H7 (cell line): ENCODE measurements around the gene NPW. TPM values are rescaled to one million over a fixed set of nuclear protein-coding genes. Genes with fewer than 3 reads are reported as not detected.
A peak's percentile ranks its signal among the peaks of the same experiment; 100 is the strongest.

Source experiments
- DNase-seq: peaks from one replicate; pipeline ENCODE4 v3.0.0; 2012
- H3K27me3 ChIP-seq: 2 replicates; pipeline ENCODE4 v1.6.0; 2011; ENCODE audit warnings: mild to moderate bottlenecking, low read length; ENCODE audit not compliant: control insufficient read depth, insufficient read depth
- H3K36me3 ChIP-seq: replicated peaks from 2 replicates; pipeline ENCODE4 v1.5.1; 2011; ENCODE audit warnings: low read length; ENCODE audit not compliant: control insufficient read depth, insufficient read depth
- H3K4me3 ChIP-seq: 2 replicates; pipeline ENCODE4 v1.5.1; 2011; ENCODE audit warnings: low read depth, mild to moderate bottlenecking, control low read depth, low read length, moderate library complexity; ENCODE audit not compliant: insufficient read depth
- total RNA-seq: library from RNA; depleted of rRNA; stranded (reverse); fragments of >200 nt; shearing (Covaris generic); gene quantifications from 2 replicates; pipeline ENCODE4 v1.2.3, GENCODE V29; 2014

Gene NPW
- total RNA-seq, 1 experiment from 2014 or later: 2.0 TPM

DNA sequence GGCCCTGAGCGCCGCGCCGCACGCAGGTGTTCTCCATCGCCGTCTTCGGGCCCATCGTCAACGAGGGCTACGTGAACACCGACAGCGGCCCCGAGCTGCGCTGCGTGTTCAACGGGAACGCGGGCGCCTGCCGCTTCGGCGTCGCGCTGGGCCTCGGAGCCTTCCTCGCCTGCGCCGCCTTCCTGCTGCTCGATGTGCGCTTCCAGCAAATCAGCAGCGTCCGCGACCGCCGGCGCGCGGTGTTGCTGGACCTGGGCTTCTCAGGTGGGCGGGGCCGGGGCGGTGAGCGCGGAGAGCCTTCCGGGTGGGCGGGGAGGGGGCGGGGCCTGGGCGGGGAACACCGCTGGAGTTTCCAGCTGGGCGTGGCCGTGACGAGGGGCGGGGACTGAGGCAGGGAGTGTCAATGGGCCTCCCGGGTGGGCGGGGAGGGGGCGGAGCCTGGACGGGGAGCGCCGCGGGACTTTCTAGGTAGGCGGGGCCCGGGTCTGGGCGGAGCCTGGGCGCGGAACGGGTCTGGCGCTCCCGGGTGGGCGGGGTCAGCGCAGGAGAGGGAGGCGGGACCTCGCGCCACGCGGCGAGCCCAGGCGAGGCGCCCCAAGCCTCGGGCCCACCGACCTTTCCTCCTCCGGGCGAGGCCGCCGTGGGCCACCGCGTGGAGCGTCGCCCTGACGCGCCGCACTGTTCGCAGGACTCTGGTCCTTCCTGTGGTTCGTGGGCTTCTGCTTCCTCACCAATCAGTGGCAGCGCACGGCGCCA, 27.5 kb upstream of the NPW start:
- peaks cover 1% of the 10 kb centered on the region for H3K36me3 ChIP-seq
- H3K27me3 ChIP-seq: peaks cover 26% of the 10 kb centered on the region
- peak; percentile 100 for DNase-seq
- H3K4me3 ChIP-seq: peak overlapping the region; percentile 66

DNA sequence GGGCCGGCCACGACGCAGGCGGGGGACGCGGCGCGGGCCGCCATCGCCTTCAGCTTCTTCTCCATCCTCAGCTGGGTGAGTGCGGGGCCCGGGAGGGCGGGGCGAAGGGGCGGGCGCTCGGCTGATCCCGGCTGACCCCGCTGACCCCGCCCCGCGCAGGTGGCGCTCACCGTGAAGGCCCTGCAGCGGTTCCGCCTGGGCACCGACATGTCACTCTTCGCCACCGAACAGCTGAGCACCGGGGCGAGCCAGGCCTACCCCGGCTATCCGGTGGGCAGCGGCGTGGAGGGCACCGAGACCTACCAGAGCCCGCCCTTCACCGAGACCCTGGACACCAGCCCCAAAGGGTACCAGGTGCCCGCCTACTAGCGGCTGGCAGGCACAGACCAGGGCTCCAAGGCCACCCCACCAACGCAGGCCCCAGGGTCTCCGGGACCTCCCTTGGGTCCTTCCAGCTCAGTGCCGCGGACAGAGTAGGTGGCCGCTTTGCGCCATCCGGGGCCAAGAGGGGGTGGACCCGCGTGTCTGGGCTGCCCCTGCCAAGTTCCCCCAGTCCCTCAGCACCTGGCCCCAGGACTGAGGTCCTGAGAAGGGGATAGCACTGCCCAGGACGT, 26.8 kb upstream of the NPW start:
- Histone ChIP-seq H3K36me3 (peaks cover 3% of the 10 kb centered on the region), H3K4me3 (peak overlapping the region; percentile 61), H3K27me3 (peaks cover 26% of the 10 kb centered on the region)
- peak; percentile 92 for DNase-seq

GRCh38 chr16:1993731-1994131, 25.9 kb upstream of the NPW start:
- H3K4me3 ChIP-seq: no peak overlapping the region
- H3K36me3 ChIP-seq: peaks cover 7% of the 10 kb centered on the region
- peaks cover 24% of the 10 kb centered on the region for H3K27me3 ChIP-seq
- DNase-seq: no peak

GRCh38 chr16:1997494-1998359, 21.9 kb upstream of the NPW start:
- H3K36me3 ChIP-seq: peaks cover 20% of the 10 kb centered on the region

DNA sequence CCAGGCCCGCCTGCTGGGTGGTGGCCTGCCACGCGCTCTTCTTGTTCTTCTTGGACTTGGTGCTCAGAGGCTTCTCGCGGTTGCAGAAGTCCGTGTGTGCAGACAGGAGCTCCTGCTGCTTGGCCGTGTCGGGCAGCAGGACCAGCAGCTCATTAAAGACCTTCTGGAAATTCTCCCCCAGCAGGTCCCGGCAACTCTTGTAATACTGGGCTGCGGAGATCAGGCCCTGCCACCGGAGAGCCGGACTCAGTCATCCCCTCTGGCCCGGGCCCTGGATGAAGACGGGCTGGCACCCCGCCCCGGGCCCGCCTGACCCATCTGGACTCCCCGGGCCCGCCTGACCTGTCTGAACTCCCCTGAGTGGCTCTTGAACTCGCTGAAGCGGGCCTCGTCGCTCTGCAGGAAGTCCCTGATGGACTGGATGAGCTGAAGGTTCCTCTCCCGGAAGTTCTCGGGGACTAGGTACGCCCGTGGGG, 21.2 kb upstream of the NPW start:
- Histone ChIP-seq H3K4me3 (no peak overlapping the region), H3K36me3 (peaks cover 23% of the 10 kb centered on the region), H3K27me3 (no peaks in the 10 kb centered on the region)
- DNase-seq: no peak

More at GRCh38 chr16:1997494-1998359, 21.9 kb upstream of the NPW start:
- no peak for DNase-seq
- Histone ChIP-seq H3K27me3 (no peaks in the 10 kb centered on the region; the same call in 1 of the 2 replicates), H3K4me3 (no peak overlapping the region)

GRCh38 chr16:1998852-1999801, 20.5 kb upstream of the NPW start:
- peaks cover 23% of the 10 kb centered on the region for H3K36me3 ChIP-seq
- no peaks in the 10 kb centered on the region for H3K27me3 ChIP-seq

DNA sequence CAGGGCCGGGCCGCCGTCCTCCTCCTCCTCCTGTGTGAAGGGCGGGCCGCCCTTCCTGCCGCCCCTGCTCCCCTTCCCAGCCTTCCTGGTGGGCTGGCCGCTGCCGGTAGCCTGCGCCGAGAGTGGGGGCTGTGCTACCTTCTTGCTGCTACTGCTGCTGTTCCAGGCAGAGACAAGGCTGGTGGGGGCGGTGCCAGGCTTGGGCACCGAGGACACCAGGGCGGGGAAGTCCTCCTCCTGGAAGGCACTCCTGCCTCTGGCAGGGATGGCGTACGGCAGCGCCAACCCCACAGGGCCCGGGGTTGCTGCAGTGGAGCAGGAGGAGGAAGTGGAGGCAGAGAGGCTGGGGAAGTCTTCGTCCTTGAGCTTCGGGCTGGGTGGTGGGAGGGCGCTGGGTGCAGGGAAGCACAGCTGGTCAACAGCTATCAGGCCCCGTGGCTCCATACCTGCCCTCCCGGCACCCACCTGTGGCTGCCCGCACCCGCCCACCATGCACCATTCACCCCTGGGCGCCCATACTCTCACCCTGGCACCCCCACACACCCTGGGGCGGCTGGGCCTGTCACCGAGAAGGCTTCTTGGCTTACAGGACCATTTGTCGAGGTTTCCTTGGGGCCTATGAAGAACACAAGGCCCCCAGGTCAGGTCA, 19.6 kb upstream of the NPW start:
- Histone ChIP-seq H3K4me3 (no peak overlapping the region), H3K36me3 (peaks cover 23% of the 10 kb centered on the region), H3K27me3 (no peaks in the 10 kb centered on the region)
- no peak for DNase-seq

More at GRCh38 chr16:1998852-1999801, 20.5 kb upstream of the NPW start:
- no peak for DNase-seq
- no peak overlapping the region for H3K4me3 ChIP-seq

DNA sequence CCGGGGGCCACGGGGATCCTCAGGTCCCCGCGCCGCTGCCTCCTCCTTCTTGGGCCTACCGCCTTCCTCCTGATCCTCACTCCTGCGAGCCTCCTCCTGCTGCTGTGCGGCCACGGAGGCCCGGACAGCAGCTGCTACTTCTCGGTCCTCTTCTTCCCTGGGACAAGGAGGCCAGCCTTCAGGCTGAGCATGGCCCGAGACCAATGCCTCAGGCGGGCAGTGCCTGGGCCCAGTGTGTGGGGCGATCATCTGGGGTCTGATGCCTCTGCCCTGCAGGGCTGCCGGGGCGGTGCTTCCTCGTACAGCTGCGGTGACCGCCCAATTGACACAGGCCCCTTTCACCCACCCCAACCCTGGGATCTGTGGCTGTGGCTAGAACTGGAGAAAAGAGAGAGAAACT, 18.6 kb upstream of the NPW start:
- DNase-seq: no peak
- H3K27me3 ChIP-seq: no peaks in the 10 kb centered on the region
- no peak overlapping the region for H3K4me3 ChIP-seq
- peaks cover 21% of the 10 kb centered on the region for H3K36me3 ChIP-seq

DNA sequence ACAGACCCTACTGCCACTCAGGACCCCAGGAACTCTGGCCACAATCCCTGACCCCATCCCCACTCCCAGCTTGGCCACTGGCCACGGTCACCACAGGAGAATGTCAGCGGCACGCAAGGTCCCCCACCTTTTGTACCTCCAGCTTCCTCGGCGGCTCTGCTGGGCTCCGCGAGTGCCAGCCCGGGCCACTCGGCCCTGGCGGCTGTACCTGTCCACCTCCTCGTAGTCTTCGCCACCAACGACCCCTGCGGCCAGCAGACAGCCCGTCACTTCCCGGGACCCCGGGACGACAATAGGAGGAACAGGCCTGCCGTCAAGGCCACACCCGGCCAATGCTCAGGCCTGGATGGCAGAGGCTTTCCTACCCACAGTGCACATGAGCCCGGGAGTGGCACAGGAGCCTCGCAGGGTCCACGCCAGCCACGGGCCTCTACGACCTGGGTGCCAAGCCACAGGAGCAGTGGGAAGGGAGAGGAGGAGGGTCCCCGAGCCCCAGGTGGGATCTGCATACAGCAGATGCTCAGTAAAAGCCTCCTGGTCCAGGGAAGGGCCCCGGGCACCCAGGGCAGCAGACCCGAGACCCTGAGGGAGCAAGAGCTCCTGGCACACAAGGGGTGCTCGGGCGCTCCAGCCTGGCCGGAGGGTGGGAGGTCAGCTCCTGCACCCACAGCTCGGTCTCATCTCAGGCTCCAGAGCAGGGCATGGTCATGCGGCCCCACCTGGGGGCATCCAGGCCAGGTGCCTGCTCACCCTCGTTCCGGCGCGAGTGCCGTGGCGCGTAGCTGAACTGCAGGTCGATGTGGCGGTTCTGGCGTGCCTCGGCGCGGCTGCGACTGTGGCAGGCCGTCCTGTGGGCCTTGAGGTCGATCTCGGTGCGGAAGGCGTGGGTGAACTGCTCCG, 17.9 kb upstream of the NPW start:
- peaks cover 21% of the 10 kb centered on the region for H3K36me3 ChIP-seq
- no peak for DNase-seq
- no peaks in the 10 kb centered on the region for H3K27me3 ChIP-seq
- no peak overlapping the region for H3K4me3 ChIP-seq

GRCh38 chr16:2002406-2003230, 17.0 kb upstream of the NPW start:
- Histone ChIP-seq H3K4me3 (no peak overlapping the region), H3K36me3 (peaks cover 20% of the 10 kb centered on the region), H3K27me3 (no peaks in the 10 kb centered on the region)
- DNase-seq: no peak

- H3K36me3 ChIP-seq: peaks cover 17% of the 10 kb centered on the region
- no peak overlapping the region for H3K4me3 ChIP-seq
- no peak for DNase-seq
- H3K27me3 ChIP-seq: no peaks in the 10 kb centered on the region
Measured at GRCh38 chr16:2003231-2003826, 16.3 kb upstream of the NPW start.
